Measurements from ENCODE around the gene ULBP1. TPM values are rescaled to one million over a fixed set of nuclear protein-coding genes. Genes with fewer than 3 reads are reported as not detected.
"Not testable (repeated sequence)": the region's sequence is repeated elsewhere in the genome, so short reads cannot be mapped to it uniquely, and the experiment has no call there.

ULBP1 gene
- total RNA-seq, 4 donors from 2014 or later: 0.32 to 0.38 TPM; not detected in 2

DNA sequence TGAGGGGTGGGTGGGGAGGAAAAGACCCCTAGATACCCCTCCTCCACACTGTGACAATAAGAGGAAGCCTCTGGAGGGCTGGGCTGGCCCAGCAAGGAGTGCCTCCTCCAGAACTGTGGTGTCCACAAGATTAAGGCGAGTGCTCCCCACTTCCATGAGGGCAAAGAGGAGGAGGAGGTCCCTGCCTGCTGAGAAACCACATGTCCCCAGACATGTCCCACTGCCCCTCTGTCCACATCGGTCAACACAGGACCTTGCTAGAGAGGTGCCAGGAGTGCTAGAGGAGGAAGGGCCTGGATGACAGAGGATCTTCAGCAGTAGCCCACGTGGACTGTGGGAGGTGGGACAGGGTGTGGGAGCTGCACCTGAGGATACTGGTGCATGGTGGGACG lies 43.9 kb upstream of the ULBP1 start:
- peak in 1 of 2 donors; percentile 54 for DNase-seq (ENCODE audit: low spot score in 2 of 2)
- TF ChIP-seq, protein P1, sequence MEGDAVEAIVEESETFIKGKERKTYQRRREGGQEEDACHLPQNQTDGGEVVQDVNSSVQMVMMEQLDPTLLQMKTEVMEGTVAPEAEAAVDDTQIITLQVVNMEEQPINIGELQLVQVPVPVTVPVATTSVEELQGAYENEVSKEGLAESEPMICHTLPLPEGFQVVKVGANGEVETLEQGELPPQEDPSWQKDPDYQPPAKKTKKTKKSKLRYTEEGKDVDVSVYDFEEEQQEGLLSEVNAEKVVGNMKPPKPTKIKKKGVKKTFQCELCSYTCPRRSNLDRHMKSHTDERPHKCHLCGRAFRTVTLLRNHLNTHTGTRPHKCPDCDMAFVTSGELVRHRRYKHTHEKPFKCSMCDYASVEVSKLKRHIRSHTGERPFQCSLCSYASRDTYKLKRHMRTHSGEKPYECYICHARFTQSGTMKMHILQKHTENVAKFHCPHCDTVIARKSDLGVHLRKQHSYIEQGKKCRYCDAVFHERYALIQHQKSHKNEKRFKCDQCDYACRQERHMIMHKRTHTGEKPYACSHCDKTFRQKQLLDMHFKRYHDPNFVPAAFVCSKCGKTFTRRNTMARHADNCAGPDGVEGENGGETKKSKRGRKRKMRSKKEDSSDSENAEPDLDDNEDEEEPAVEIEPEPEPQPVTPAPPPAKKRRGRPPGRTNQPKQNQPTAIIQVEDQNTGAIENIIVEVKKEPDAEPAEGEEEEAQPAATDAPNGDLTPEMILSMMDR (IDR thresholded peaks at IDR 0.05): no peak
- H3K4me3 ChIP-seq (ENCODE audit: low read depth, poor library complexity, severe bottlenecking): no peak overlapping the region
- WGBS, 2 donors: 97 to 98% methylated on average over 4 of the region's 4 CpGs
- intact Hi-C loops (cut with DNase I; ENCODE audit: low total_unique reads): no loop called here

DNA sequence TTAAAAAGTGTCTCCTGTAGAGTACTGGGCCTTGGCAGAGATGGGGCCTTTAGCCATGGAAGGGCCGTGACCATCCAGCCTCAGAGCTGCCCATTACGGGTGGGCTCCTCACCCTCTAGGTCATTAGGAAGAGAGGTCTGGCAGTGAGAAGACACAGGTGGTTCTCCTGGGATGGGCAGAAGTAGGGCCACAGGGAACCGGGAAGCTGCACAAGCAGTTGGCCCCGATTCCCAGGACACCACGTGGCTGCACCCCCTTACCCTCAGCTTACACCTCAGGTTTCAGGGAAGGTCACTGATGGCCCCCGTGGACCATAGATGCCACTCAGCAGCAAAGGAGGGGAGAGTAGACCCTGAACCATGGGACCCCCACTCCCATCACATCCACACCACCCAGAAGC lies 42.4 kb upstream of the ULBP1 start:
- WGBS, 2 donors: 83 to 89% methylated on average over 6 of the region's 6 CpGs
- DNase-seq (ENCODE audit: low spot score in 2 of 2): peak in 1 of 2 donors; percentile 54
- H3K4me3 ChIP-seq (ENCODE audit: low read depth, poor library complexity, severe bottlenecking): no peak overlapping the region
- intact Hi-C loops (cut with DNase I; ENCODE audit: low total_unique reads): no loop called here
- no peak for TF ChIP-seq POLR2A (IDR thresholded peaks at IDR 0.05)
- TF ChIP-seq, protein P1 (IDR thresholded peaks at IDR 0.05): no peak

DNA sequence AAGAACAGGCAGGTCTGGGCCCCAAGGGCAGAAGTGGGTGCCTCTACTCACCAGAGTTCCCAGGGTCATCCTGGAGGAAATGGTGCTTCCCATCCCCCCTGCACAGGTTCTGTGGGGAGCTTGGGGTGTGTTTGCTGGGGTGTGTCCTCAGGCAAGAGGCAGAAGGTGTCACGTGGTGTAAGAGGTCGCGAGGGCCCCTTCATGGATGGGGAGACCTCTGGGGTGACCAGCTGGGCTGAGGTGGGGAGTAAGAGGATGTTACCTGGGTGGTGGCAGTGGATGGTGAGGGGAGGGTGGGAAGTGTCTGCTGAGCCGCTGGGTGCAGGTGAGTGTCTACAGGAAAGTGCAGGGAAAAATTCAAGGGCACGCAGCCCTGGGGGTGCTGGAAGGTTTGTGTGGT lies 41.7 kb upstream of the ULBP1 start:
- WGBS, 2 donors: 69 to 75% methylated on average over 5 of the region's 5 CpGs
- intact Hi-C loops (cut with DNase I; ENCODE audit: low total_unique reads); DNase-seq (ENCODE audit: low spot score in 2 of 2); H3K4me3 ChIP-seq (ENCODE audit: low read depth, poor library complexity, severe bottlenecking): not testable (repeated sequence)

DNA sequence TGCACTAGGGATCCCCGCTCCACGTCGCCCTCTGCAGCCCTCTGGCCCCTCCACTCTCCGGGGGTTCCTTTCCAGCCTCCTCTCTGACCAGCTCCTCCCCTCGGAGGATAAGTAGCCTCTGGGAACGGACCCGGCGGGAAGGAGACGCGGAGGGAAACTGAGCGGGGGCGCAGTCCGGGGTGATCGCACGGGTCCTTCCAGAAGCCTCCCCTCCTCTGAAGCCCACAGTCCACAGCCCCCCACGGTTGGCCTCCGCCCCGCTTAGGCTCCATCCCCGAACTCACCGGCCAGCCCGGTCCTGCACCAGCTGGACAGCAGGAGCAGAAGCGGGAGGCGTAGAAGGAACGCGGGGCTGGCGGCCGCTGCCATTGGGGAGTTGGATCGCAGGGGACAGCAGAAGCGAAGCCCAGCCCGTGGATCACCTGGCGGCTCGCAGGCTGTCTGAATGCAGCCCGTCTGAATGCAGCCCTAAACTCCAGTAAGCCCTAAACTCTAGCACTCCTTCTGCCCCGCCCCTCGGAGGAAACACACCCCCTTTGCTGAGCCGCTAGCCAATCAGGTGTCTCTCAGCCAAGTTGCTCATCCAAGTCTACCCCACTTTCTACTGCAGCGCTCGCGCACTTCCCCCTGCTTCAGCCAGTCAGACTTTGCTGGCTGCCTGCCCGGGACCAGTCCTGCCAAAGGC lies 41.0 kb upstream of the ULBP1 start, which contains the start of gene RAET1G:
TSS of gene RAET1G (minus strand) at position 480 of the 685 bp plus-strand sequence. CDS start at position 369, 111 bp downstream.
- intact Hi-C loops (cut with DNase I; ENCODE audit: low total_unique reads): no loop called here
- peak within 1 kb of the TSS; percentile 17 for H3K4me3 ChIP-seq (ENCODE audit: low read depth, poor library complexity, severe bottlenecking)
- WGBS, 2 donors: 1 to 2% methylated on average over 22 to 35 of the region's 40 CpGs
- TF ChIP-seq POLR2A (IDR thresholded peaks at IDR 0.05): no peak
- TF ChIP-seq, protein P1 (IDR thresholded peaks at IDR 0.05): no peak
- DNase-seq (ENCODE audit: low spot score in 2 of 2): peak; percentile 93 to 97

DNA sequence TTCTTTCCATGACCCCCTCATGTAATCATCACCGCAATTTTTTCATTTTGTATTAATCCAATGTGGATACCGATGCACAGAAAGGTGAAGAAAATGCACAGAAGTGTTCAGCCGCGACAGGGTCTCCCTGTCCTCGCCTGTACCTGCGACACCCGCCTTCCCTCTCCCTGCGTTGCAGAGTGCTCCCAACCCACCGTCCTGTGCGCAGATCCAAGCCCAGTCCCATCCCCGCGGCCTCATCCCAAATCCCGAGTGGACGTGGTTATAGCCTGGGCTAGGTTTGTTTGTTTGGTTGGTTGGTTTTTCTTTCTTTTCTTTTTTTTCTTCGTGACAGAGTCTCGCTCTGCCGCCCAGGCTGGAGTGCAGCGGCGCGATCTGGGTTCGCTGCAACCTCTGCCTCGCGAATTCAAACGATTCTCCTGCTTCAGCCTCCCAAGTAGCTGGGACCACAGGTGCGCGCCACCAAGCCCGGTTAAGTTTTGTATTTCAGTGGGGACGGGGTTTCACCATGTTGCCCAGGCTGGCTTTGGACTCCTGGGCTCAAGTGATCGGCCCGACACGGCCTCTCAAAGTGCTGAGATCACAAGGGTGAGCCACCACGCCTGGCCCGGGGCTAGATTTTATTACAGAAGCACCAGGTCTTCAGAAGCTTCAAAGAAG lies 40.3 kb upstream of the ULBP1 start:
- intact Hi-C loops (cut with DNase I; ENCODE audit: low total_unique reads): no loop called here
- DNase-seq (ENCODE audit: low spot score in 2 of 2): peak in 1 of 2 donors; percentile 72
- TF ChIP-seq POLR2A (IDR thresholded peaks at IDR 0.05): no peak
- TF ChIP-seq, protein P1 (IDR thresholded peaks at IDR 0.05): no peak
- H3K4me3 ChIP-seq (ENCODE audit: low read depth, poor library complexity, severe bottlenecking): peak overlapping the region; percentile 16
- WGBS, 2 donors: 27 to 30% methylated on average over 33 of the region's 33 CpGs

DNA sequence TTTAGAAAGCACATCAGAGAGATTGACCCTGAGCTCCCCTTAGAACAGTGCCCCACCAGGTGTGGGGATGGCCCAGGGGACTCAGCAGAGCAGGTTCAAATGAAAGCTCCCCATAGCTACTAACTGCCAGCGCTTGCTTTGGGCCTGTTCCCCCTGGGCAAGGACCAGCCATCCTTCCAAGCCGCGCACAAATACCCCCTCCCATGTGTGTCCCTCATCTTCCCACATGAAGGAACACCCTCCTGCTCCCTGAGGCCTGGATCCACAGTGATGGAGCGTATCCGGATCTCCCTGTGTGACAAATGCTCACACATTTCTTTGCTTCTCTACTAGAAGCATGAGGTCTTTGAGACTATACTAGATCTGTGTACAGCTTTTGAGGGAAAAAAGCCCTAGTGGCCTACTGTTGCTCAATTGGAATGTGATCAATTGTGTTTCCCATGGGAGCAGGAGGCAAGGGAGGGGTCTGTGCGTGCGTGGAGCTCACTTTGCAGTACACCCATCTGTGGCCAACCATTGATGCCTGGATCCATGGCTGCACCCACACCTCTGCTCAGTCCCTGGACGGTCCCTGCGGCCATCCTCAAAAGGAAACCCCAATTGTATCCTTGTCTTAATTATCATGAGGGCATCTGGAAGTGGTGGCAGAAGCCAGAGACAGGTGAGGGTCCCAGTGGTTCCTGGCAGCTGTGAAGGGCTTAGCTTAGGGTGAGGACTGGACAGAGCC lies 39.4 kb upstream of the ULBP1 start:
- WGBS, 2 donors: 75 to 89% methylated on average over 9 of the region's 9 CpGs
- intact Hi-C loops (cut with DNase I; ENCODE audit: low total_unique reads): no loop called here
- H3K4me3 ChIP-seq (ENCODE audit: low read depth, poor library complexity, severe bottlenecking): no peak overlapping the region
- peak in 1 of 2 donors; percentile 82 for DNase-seq (ENCODE audit: low spot score in 2 of 2)
- TF ChIP-seq, protein P1 (IDR thresholded peaks at IDR 0.05): no peak
- no peak for TF ChIP-seq POLR2A (IDR thresholded peaks at IDR 0.05)
